Measurements from ENCODE around the gene HNRNPD.
"Not testable (repeated sequence)": the region's sequence is repeated elsewhere in the genome, so short reads cannot be mapped to it uniquely, and the experiment has no call there.

Gene HNRNPD

GRCh38 chr4:82360298-82361177 lies 13.3 kb downstream of the HNRNPD start:
- Mint-ChIP-seq H3K4me1 (peaks cover 31 to 72% of the 10 kb centered on the region in 2 donors), H3K4me3 (peak overlapping the region in 1 of 2 donors; percentile 33), H3K9me3 (no peaks in the 10 kb centered on the region), H3K36me3 (peaks cover 26 to 50% of the 10 kb centered on the region in 2 donors), H3K27me3 (no peaks in the 10 kb centered on the region), H3K27ac (no peak overlapping the region)
- no peak for DNase-seq
- ATAC-seq (replicated peaks): peak; percentile 60 to 64

- DNase-seq: no peak
- no peak overlapping the region for H3K27ac Mint-ChIP-seq
- H3K36me3 Mint-ChIP-seq: peaks cover 23 to 45% of the 10 kb centered on the region in 2 donors
- no peak for ATAC-seq (replicated peaks)
- H3K9me3 Mint-ChIP-seq: no peaks in the 10 kb centered on the region
- peaks cover 31 to 64% of the 10 kb centered on the region in 2 donors for H3K4me1 Mint-ChIP-seq
- no peaks in the 10 kb centered on the region for H3K27me3 Mint-ChIP-seq
- no peak overlapping the region for H3K4me3 Mint-ChIP-seq
These were observed 14.9 kb downstream of the HNRNPD start for GRCh38 chr4:82358847-82359246.

GRCh38 chr4:82357640-82358039 lies 16.2 kb downstream of the HNRNPD start:
- no peak overlapping the region for H3K27ac Mint-ChIP-seq
- H3K36me3 Mint-ChIP-seq: peaks cover 26 to 46% of the 10 kb centered on the region in 2 donors
- H3K4me3 Mint-ChIP-seq: no peak overlapping the region
- H3K4me1 Mint-ChIP-seq: peaks cover 32 to 64% of the 10 kb centered on the region in 2 donors
- no peaks in the 10 kb centered on the region for H3K27me3 Mint-ChIP-seq
- DNase-seq (no peak), ATAC-seq (replicated peaks) (no peak)
- H3K9me3 Mint-ChIP-seq: no peaks in the 10 kb centered on the region

- no peak overlapping the region for H3K4me3 Mint-ChIP-seq
- H3K27me3 Mint-ChIP-seq: no peaks in the 10 kb centered on the region
- peaks cover 28 to 60% of the 10 kb centered on the region in 2 donors for H3K4me1 Mint-ChIP-seq
- no peak overlapping the region for H3K27ac Mint-ChIP-seq
- DNase-seq (no peak), ATAC-seq (replicated peaks) (no peak)
- H3K36me3 Mint-ChIP-seq: peaks cover 39 to 54% of the 10 kb centered on the region in 2 donors
- H3K9me3 Mint-ChIP-seq: no peaks in the 10 kb centered on the region
These were observed 19.0 kb downstream of the HNRNPD start for GRCh38 chr4:82354788-82355187.

- Mint-ChIP-seq H3K4me1 (peaks cover 22 to 45% of the 10 kb centered on the region in 2 donors), H3K27me3 (no peaks in the 10 kb centered on the region), H3K36me3 (peaks cover 38 to 54% of the 10 kb centered on the region in 2 donors), H3K27ac (peak overlapping the region; percentile 59), H3K4me3 (no peak overlapping the region), H3K9me3 (no peaks in the 10 kb centered on the region)
- ATAC-seq (replicated peaks) (peak; percentile 66 to 74), DNase-seq (no peak)
These were observed 20.9 kb downstream of the HNRNPD start for GRCh38 chr4:82352825-82353366.

- DNase-seq (no peak), ATAC-seq (replicated peaks) (no peak)
- no peaks in the 10 kb centered on the region for H3K27me3 Mint-ChIP-seq
- H3K36me3 Mint-ChIP-seq: peaks cover 41 to 49% of the 10 kb centered on the region in 2 donors
- H3K4me1 Mint-ChIP-seq: peaks cover 18 to 39% of the 10 kb centered on the region in 2 donors
- H3K27ac Mint-ChIP-seq: peak overlapping the region; percentile 59
- H3K4me3 Mint-ChIP-seq: no peak overlapping the region
- no peaks in the 10 kb centered on the region for H3K9me3 Mint-ChIP-seq
These were observed 21.5 kb downstream of the HNRNPD start for GRCh38 chr4:82352118-82352824.

- peaks cover 9 to 13% of the 10 kb centered on the region in 2 donors for H3K4me1 Mint-ChIP-seq
- H3K36me3 Mint-ChIP-seq: peaks cover 31 to 32% of the 10 kb centered on the region in 2 donors
- no peak overlapping the region for H3K4me3 Mint-ChIP-seq
- no peaks in the 10 kb centered on the region for H3K9me3 Mint-ChIP-seq
- DNase-seq: no peak
- H3K27me3 Mint-ChIP-seq: no peaks in the 10 kb centered on the region
- no peak overlapping the region for H3K27ac Mint-ChIP-seq
- ATAC-seq (replicated peaks): no peak
These were observed 27.7 kb downstream of the HNRNPD start for GRCh38 chr4:82346126-82346525.

GRCh38 chr4:82335043-82335442 lies 38.7 kb downstream of the HNRNPD start:
- H3K36me3 Mint-ChIP-seq: peaks cover 9 to 17% of the 10 kb centered on the region in 2 donors
- H3K4me1 Mint-ChIP-seq: no peaks in the 10 kb centered on the region
- H3K27me3 Mint-ChIP-seq: no peaks in the 10 kb centered on the region
- ATAC-seq (replicated peaks) (no peak), DNase-seq (no peak)
- H3K4me3 Mint-ChIP-seq: no peak overlapping the region
- no peak overlapping the region for H3K27ac Mint-ChIP-seq
- H3K9me3 Mint-ChIP-seq: peaks cover 4 to 5% of the 10 kb centered on the region in 2 donors

- not testable (repeated sequence) for ATAC-seq (replicated peaks)
These were observed 40.1 kb downstream of the HNRNPD start for GRCh38 chr4:82333641-82334040.

GRCh38 chr4:82331814-82332213 lies 42.0 kb downstream of the HNRNPD start:
- Mint-ChIP-seq H3K9me3 (peaks cover 4 to 5% of the 10 kb centered on the region in 2 donors), H3K4me1 (no peaks in the 10 kb centered on the region), H3K36me3 (peaks cover 8 to 10% of the 10 kb centered on the region in 2 donors), H3K27me3 (no peaks in the 10 kb centered on the region), H3K4me3 (no peak overlapping the region), H3K27ac (no peak overlapping the region)
- DNase-seq: no peak
- ATAC-seq (replicated peaks): no peak

More at GRCh38 chr4:82333641-82334040, 40.1 kb downstream of the HNRNPD start:
- not testable (repeated sequence) for H3K9me3 Mint-ChIP-seq, H3K4me3 Mint-ChIP-seq, H3K4me1 Mint-ChIP-seq, H3K27me3 Mint-ChIP-seq, H3K27ac Mint-ChIP-seq, DNase-seq
- peaks cover 9 to 16% of the 10 kb centered on the region in 2 donors for H3K36me3 Mint-ChIP-seq

- H3K36me3 Mint-ChIP-seq: peaks cover 8 to 9% of the 10 kb centered on the region in 2 donors
- no peak for DNase-seq
- H3K4me3 Mint-ChIP-seq: no peak overlapping the region
- no peak overlapping the region for H3K27ac Mint-ChIP-seq
- peaks cover 11% of the 10 kb centered on the region in 2 donors for H3K9me3 Mint-ChIP-seq
- no peaks in the 10 kb centered on the region for H3K4me1 Mint-ChIP-seq
- no peaks in the 10 kb centered on the region for H3K27me3 Mint-ChIP-seq
- ATAC-seq (replicated peaks): no peak
These were observed 53.4 kb downstream of the HNRNPD start for GRCh38 chr4:82320351-82320750.

- not testable (repeated sequence) for H3K4me3 Mint-ChIP-seq; H3K27ac Mint-ChIP-seq; ATAC-seq (replicated peaks); H3K9me3 Mint-ChIP-seq; H3K36me3 Mint-ChIP-seq; DNase-seq; H3K27me3 Mint-ChIP-seq; H3K4me1 Mint-ChIP-seq
These were observed 70.7 kb downstream of the HNRNPD start for GRCh38 chr4:82303063-82303462.
